H1 (cell line): ENCODE data around the gene C16orf95. TPM values are rescaled to one million over a fixed set of nuclear protein-coding genes. Genes with fewer than 3 reads are reported as not detected.

Experiments used
- CTCF ChIA-PET: fragments of 300-600 bp; sonication (Branson Sonifier 250); formaldehyde crosslinking; loops from one replicate; lab custom pipeline; 2021; ENCODE audit not compliant: partially characterized antibody; lab: Charles Lee
- POLR2A ChIA-PET: fragments of 300-600 bp; sonication (Branson Sonifier 250); formaldehyde crosslinking; loops from one replicate; lab custom pipeline; 2021; ENCODE audit warnings: inconsistent platforms; ENCODE audit not compliant: partially characterized antibody; lab: Charles Lee
- DNase-seq, 2 experiments: peaks; one replicate each; pipeline versions ENCODE4 v3.0.0 to v3.0.0-alpha.2; 2010 to 2022; ENCODE audit warnings: low spot score in 2 of 2, low read depth in 1 of 2, mixed read lengths in 1 of 2
- FAIRE-seq: peaks from 2 replicates; lab custom pipeline; 2011; peaks lifted over from hg19 to GRCh38; lab: Jason Lieb, UNC
- H2AFZ ChIP-seq: 2 replicates; pipeline ENCODE4 v1.8.1; 2012; ENCODE audit warnings: low read length, inconsistent platforms
- H2AK5ac ChIP-seq: 2 replicates; pipeline ENCODE4 v1.6.1; 2013; ENCODE audit warnings: low read depth, low read length
- H2BK120ac ChIP-seq: replicated peaks from 2 replicates; pipeline ENCODE3; 2013; ENCODE audit warnings: low read depth, low read length, inconsistent platforms
- H2BK12ac ChIP-seq: 2 replicates; pipeline ENCODE4 v1.6.1; 2013; ENCODE audit warnings: low read depth, low read length
- H2BK15ac ChIP-seq: 2 replicates; pipeline ENCODE4 v1.6.1; 2013; ENCODE audit warnings: low read length
- H2BK20ac ChIP-seq: 2 replicates; pipeline ENCODE4 v1.6.1; 2013; ENCODE audit warnings: low read length
- H2BK5ac ChIP-seq: 2 replicates; pipeline ENCODE4 v1.6.1; 2013; ENCODE audit warnings: low read depth, low read length
- H3K14ac ChIP-seq: 2 replicates; pipeline ENCODE4 v1.6.1; 2013; ENCODE audit warnings: inconsistent platforms; ENCODE audit not compliant: insufficient read length
- H3K18ac ChIP-seq: 2 replicates; pipeline ENCODE4 v1.6.1; 2013; ENCODE audit warnings: low read length; ENCODE audit errors: extremely low read depth
- H3K23ac ChIP-seq: 2 replicates; pipeline ENCODE4 v1.6.1; 2013; ENCODE audit warnings: inconsistent platforms; ENCODE audit not compliant: insufficient read length
- H3K23me2 ChIP-seq: 2 replicates; pipeline ENCODE4 v1.6.1; 2013; ENCODE audit warnings: low read depth, low read length
- H3K27ac ChIP-seq: 2 replicates; pipeline ENCODE4 v1.6.1; 2011; ENCODE audit warnings: low read depth, low read length, inconsistent platforms
- H3K27me3 ChIP-seq, 4 experiments: replicated peaks in 1 of 4; 1 replicate in 1 of 4; 2 replicates in 3 of 4; pipeline versions ENCODE4 v1.6.1 to v1.8.1; 2011 to 2013; ENCODE audit warnings: low read length in 3 of 4, mild to moderate bottlenecking in 3 of 4, inconsistent platforms in 2 of 4, mixed read lengths in 2 of 4, moderate library complexity in 1 of 4; ENCODE audit not compliant: control insufficient read depth in 3 of 4, insufficient read depth in 3 of 4; ENCODE audit errors: extremely low read depth in 1 of 4
- H3K36me3 ChIP-seq, 4 experiments: 2 replicates each; pipeline versions ENCODE4 v1.6.1 to v1.8.1; 2011 to 2013; ENCODE audit warnings: mild to moderate bottlenecking in 4 of 4, low read length in 3 of 4, moderate library complexity in 2 of 4, control low read depth in 1 of 4, inconsistent platforms in 1 of 4; ENCODE audit not compliant: insufficient read depth in 4 of 4, control insufficient read depth in 2 of 4
- H3K4ac ChIP-seq: replicated peaks from 2 replicates; pipeline ENCODE3; 2013; ENCODE audit warnings: low read length, low read depth, mixed read lengths, inconsistent platforms; ENCODE audit not compliant: insufficient read length
- H3K4me1 ChIP-seq, 4 experiments: replicated peaks in 1 of 4; 1 replicate in 1 of 4; 2 replicates in 3 of 4; pipeline versions ENCODE4 v1.6.1 to v1.8.1; 2011 to 2013; ENCODE audit warnings: low read length in 3 of 4, inconsistent platforms in 2 of 4, mixed read lengths in 1 of 4; ENCODE audit not compliant: insufficient read depth in 4 of 4, control insufficient read depth in 3 of 4
- H3K4me2 ChIP-seq, 2 experiments: 2 replicates each; pipeline versions ENCODE4 v1.6.1 to v1.8.1; 2011 to 2013; ENCODE audit warnings: low read depth in 2 of 2, low read length in 2 of 2, control low read depth in 1 of 2, inconsistent platforms in 1 of 2, mild to moderate bottlenecking in 1 of 2; ENCODE audit not compliant: insufficient read depth in 1 of 2
- H3K4me3 ChIP-seq, 4 experiments: fragments of 200-600, 300-600 bp in 1 of 4; sonication (generic), shearing (Covaris generic), sonication (Bioruptor Twin) in 1 of 4; 2 replicates each; pipeline versions ENCODE4 v1.5.1 to v1.8.1; 2011 to 2016; ENCODE audit warnings: low read length in 4 of 4, low read depth in 3 of 4, control low read depth in 2 of 4, inconsistent platforms in 2 of 4, mild to moderate bottlenecking in 2 of 4, mixed read lengths in 1 of 4, moderate library complexity in 1 of 4; ENCODE audit not compliant: insufficient read depth in 2 of 4; ENCODE audit errors: extremely low read depth in 1 of 4
- H3K56ac ChIP-seq: replicated peaks from 2 replicates; pipeline ENCODE3; 2013; ENCODE audit warnings: low read depth, mild to moderate bottlenecking, mixed read lengths, low read length, inconsistent platforms; ENCODE audit not compliant: insufficient read length
- H3K79me1 ChIP-seq: 2 replicates; pipeline ENCODE4 v1.6.1; 2013; ENCODE audit warnings: low read depth, low read length, control low read depth
- H3K79me2 ChIP-seq, 2 experiments: 2 replicates each; pipeline versions ENCODE4 v1.6.1 to v1.8.1; 2012 to 2013; ENCODE audit warnings: low read length in 2 of 2, mild to moderate bottlenecking in 2 of 2, inconsistent platforms in 1 of 2; ENCODE audit not compliant: insufficient read depth in 2 of 2, control insufficient read depth in 1 of 2
- H3K9ac ChIP-seq, 4 experiments: replicated peaks in 1 of 4; 1 replicate in 1 of 4; 2 replicates in 3 of 4; pipeline versions ENCODE4 v1.6.1 to v1.8.1; 2011 to 2013; ENCODE audit warnings: low read depth in 3 of 4, low read length in 3 of 4, control low read depth in 2 of 4, mild to moderate bottlenecking in 2 of 4, moderate library complexity in 2 of 4, inconsistent platforms in 1 of 4; ENCODE audit errors: extremely low read depth in 1 of 4
- H3K9me3 ChIP-seq, 2 experiments: 2 replicates each; pipeline versions ENCODE4 v1.6.1 to v1.8.1; 2012 to 2013; ENCODE audit warnings: mild to moderate bottlenecking in 2 of 2, moderate library complexity in 2 of 2, control low read depth in 1 of 2, inconsistent platforms in 1 of 2, low read depth in 1 of 2, low read length in 1 of 2, mixed read lengths in 1 of 2; ENCODE audit not compliant: insufficient read depth in 2 of 2
- H4K20me1 ChIP-seq, 2 experiments: replicated peaks in 1 of 2; 2 replicates each; pipeline versions ENCODE3 to v1.8.1; 2011 to 2013; ENCODE audit warnings: inconsistent platforms in 2 of 2, low read length in 2 of 2, mild to moderate bottlenecking in 1 of 2; ENCODE audit not compliant: insufficient read depth in 2 of 2, control insufficient read depth in 1 of 2
- H4K5ac ChIP-seq: 2 replicates; pipeline ENCODE4 v1.6.1; 2013; ENCODE audit warnings: low read length, low read depth, mixed read lengths, inconsistent platforms; ENCODE audit not compliant: insufficient read length
- H4K8ac ChIP-seq: 2 replicates; pipeline ENCODE4 v1.8.0; 2013; ENCODE audit warnings: mild to moderate bottlenecking, moderate library complexity, low read length, inconsistent platforms; ENCODE audit not compliant: insufficient read depth; ENCODE audit errors: extremely low read depth
- H4K91ac ChIP-seq: replicated peaks from 2 replicates; pipeline ENCODE3; 2013; ENCODE audit warnings: low read length, mixed read lengths, inconsistent platforms; ENCODE audit not compliant: insufficient read length
- BACH1 ChIP-seq: IDR thresholded peaks from 2 replicates; pipeline ENCODE4 v1.6.1; 2012; ENCODE audit warnings: low read length, improper control_type of control experiment
- BRCA1 ChIP-seq: IDR thresholded peaks from 2 replicates; pipeline ENCODE4 v1.6.1; 2012; ENCODE audit warnings: low read depth, low read length, improper control_type of control experiment
- CEBPB ChIP-seq: IDR thresholded peaks from 2 replicates; pipeline ENCODE4 v1.6.1; 2012; ENCODE audit warnings: low read depth, low read length
- CHD1 ChIP-seq: IDR thresholded peaks from 2 replicates; pipeline ENCODE4 v1.6.1; 2012; ENCODE audit warnings: low read depth, low read length, improper control_type of control experiment
- EP300 ChIP-seq, 2 experiments: IDR thresholded peaks; 1 replicate in 1 of 2; 2 replicates in 1 of 2; pipeline ENCODE4 v1.6.1; 2011 to 2012; ENCODE audit warnings: low read depth in 2 of 2, low read length in 2 of 2, mild to moderate bottlenecking in 2 of 2, borderline replicate concordance in 1 of 2, inconsistent platforms in 1 of 2, moderate library complexity in 1 of 2
- GTF2F1 ChIP-seq: IDR thresholded peaks from 2 replicates; pipeline ENCODE4 v1.6.1; 2012; ENCODE audit warnings: low read depth, low read length, improper control_type of control experiment, borderline replicate concordance
- JUND ChIP-seq: IDR thresholded peaks from 2 replicates; pipeline ENCODE4 v1.6.1; 2011; ENCODE audit warnings: mild to moderate bottlenecking, improper control_type of control experiment, low read length
- SP2 ChIP-seq: IDR thresholded peaks from 2 replicates; pipeline ENCODE4 v1.6.1; 2012; ENCODE audit warnings: mild to moderate bottlenecking, low read length, inconsistent platforms
- TEAD4 ChIP-seq: IDR thresholded peaks from 2 replicates; pipeline ENCODE4 v1.6.1; 2012; ENCODE audit warnings: low read depth, low read length, inconsistent platforms, mixed read lengths
- WGBS, 2 experiments: shearing (Covaris generic) in 1 of 2; methylation state at CpG; one replicate each; pipeline versions ENCODE4 v1.1.6 to v1.1.7; 2013 to 2015; ENCODE audit warnings: low lambda C conversion rate in 2 of 2, mixed read lengths in 2 of 2, inconsistent platforms in 1 of 2, low coverage in 1 of 2, missing lambda C conversion rate in 1 of 2; ENCODE audit not compliant: insufficient replicate concordance in 2 of 2, insufficient coverage in 1 of 2, insufficient read length in 1 of 2; ENCODE audit errors: extremely low coverage in 1 of 2, missing lambda C conversion rate in 1 of 2; 5-methylcytosine and 5-hydroxymethylcytosine counted together
- polyA plus RNA-seq, 7 experiments: library from polyadenylated mRNA; depleted of rRNA in 3 of 7; stranded (reverse) in 5 of 7; unstranded in 2 of 7; fragments of >200 nt in 5 of 7; fragments of 200-250 nt in 2 of 7; gene quantifications; 1 replicate in 5 of 7; 2 replicates in 1 of 7; 4 replicates in 1 of 7; pipeline versions ENCODE4 v1.2.1 to v1.2.3, GENCODE V29; 2011 to 2013; ENCODE audit warnings: missing spikeins in 2 of 7, mixed read lengths in 2 of 7
- total RNA-seq: library from RNA; stranded (reverse); fragmentation: NEBNext Ultra II Directional; extraction: Animal tissue kit (Norgen Biotek cat#: 25700); gene quantifications from 2 replicates; pipeline ENCODE4 v1.2.1, GENCODE V29; 2021

The C16orf95 gene
- total and polyA plus RNA-seq, 2 of the 8 experiments (the other 6 are each of a cell fraction or from before 2014, with no cell fraction given): 5.0 to 5.4 TPM

DNA sequence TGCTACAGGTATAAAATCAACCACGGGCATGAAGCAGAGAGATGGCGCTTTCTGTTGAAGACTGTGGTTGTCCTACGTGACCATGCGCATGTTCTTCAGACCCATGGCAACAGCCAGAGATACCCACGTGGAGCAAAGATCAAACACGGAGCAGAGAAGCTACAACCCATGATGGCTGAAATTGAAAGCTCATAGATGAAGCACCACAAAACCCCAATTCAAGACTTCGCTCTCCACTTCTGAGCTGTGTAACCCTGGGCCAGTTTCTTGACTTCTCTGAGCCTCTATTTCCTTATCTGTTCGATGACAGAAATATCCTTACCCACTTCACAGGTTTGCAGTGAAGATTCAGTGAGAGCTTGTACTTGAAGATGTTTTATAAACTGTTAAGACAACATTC, 49.6 kb downstream of the C16orf95 start:
- CTCF ChIA-PET: interaction anchor here (1.2 to 10.7 kb wide), 3 partner anchors 11 to 33 kb away, joined by 5 to 62 read pairs (median 6); no protein-coding TSS in a partner anchor
- WGBS, 2 experiments: 84% methylated on average over 8 of the region's 8 CpGs; no CpG with 5 or more reads in 1 of the 2 experiments

More for the DNA sequence above, 49.6 kb downstream of the C16orf95 start:
- POLR2A ChIA-PET: no interaction called here
- no peaks in the 10 kb centered on the region for H3K9me3 ChIP-seq
- H3K23me2 ChIP-seq: no peaks in the 10 kb centered on the region; the same call in 1 of the 2 replicates
- H3K79me2 ChIP-seq: no peaks in the 10 kb centered on the region
- no peak overlapping the region for H4K8ac ChIP-seq
- no peak for DNase-seq
- H3K36me3 ChIP-seq: no peaks in the 10 kb centered on the region
- H2BK120ac ChIP-seq: no peak overlapping the region
- H3K4me2 ChIP-seq: no peak overlapping the region
- TF ChIP-seq CEBPB: no peak
- no peak for TF ChIP-seq JUND
- no peak for TF ChIP-seq BRCA1
- TF ChIP-seq EP300 (IDR thresholded peaks at IDR 0.05; ENCODE audit: borderline replicate concordance in 1 of 2, low read depth in 2 of 2, low read length in 2 of 2): no peak
- no peak for TF ChIP-seq GTF2F1
- TF ChIP-seq SP2: no peak
- TF ChIP-seq CHD1: no peak
- no peak for TF ChIP-seq BACH1
- TF ChIP-seq TEAD4: no peak
- TF ChIP-seq, all 59 proteins: peak for 0
- no peaks in the 10 kb centered on the region for H3K4me1 ChIP-seq
- no peaks in the 10 kb centered on the region for H3K79me1 ChIP-seq
- no peak overlapping the region for H4K5ac ChIP-seq
- H3K14ac ChIP-seq: no peak overlapping the region
- no peak overlapping the region for H2BK20ac ChIP-seq
- no peak overlapping the region for H4K91ac ChIP-seq
- H2BK15ac ChIP-seq: no peak overlapping the region
- no peak overlapping the region for H2BK5ac ChIP-seq
- H2AFZ ChIP-seq: no peak overlapping the region
- H3K23ac ChIP-seq: no peak overlapping the region
- H3K56ac ChIP-seq: no peak overlapping the region
- H3K4me3 ChIP-seq: no peak overlapping the region
- H3K18ac ChIP-seq: no peak overlapping the region
- no peak overlapping the region for H3K27ac ChIP-seq
- no peak for FAIRE-seq
- H2BK12ac ChIP-seq: no peak overlapping the region
- H4K20me1 ChIP-seq: no peaks in the 10 kb centered on the region
- no peak overlapping the region for H3K9ac ChIP-seq
- no peak overlapping the region for H2AK5ac ChIP-seq
- no peak overlapping the region for H3K4ac ChIP-seq
- no peaks in the 10 kb centered on the region for H3K27me3 ChIP-seq
